ENCODE results near the gene NDUFS6.
A peak's percentile ranks its signal among the peaks of the same experiment; 100 is the strongest.

Gene NDUFS6

GRCh38 chr5:1820381-1820780, 19.2 kb downstream of the NDUFS6 start:
- Histone ChIP-seq H2BK5ac (ENCODE audit: low read length) (no peak overlapping the region), H2AFZ (ENCODE audit: low read length) (no peak overlapping the region), H3K9ac (ENCODE audit: low read depth, low read length, poor library complexity) (no peak overlapping the region), H3K18ac (ENCODE audit: low read length) (no peak overlapping the region), H3K4me1 (ENCODE audit: control insufficient read depth in 2 of 2, insufficient read depth in 1 of 2, low read depth in 1 of 2, low read length in 2 of 2) (peaks cover 0 to 2% of the 10 kb centered on the region in 2 donors), H4K8ac (ENCODE audit: low read depth, low read length) (no peak overlapping the region), H3K4me3 (ENCODE audit: low read length in 2 of 2) (no peak overlapping the region), H2AK5ac (ENCODE audit: low read depth, low read length) (no peak overlapping the region), H3K27me3 (ENCODE audit: control insufficient read depth in 3 of 3, insufficient read depth in 3 of 3, low read depth in 1 of 3, low read length in 3 of 3) (no peaks in the 10 kb centered on the region), H3K23ac (ENCODE audit: low read depth, low read length, poor library complexity) (no peak overlapping the region), H3K4me2 (ENCODE audit: insufficient read depth, low read length, poor library complexity, severe bottlenecking) (no peak overlapping the region), H2BK15ac (ENCODE audit: low read length) (no peak overlapping the region), H4K91ac (ENCODE audit: low read depth, low read length, poor library complexity) (no peak overlapping the region), H3K79me1 (ENCODE audit: low read depth, low read length) (peaks cover 7% of the 10 kb centered on the region), H3K4ac (ENCODE audit: low read length) (no peak overlapping the region), H3K27ac (replicated peaks; ENCODE audit: low read length) (no peak overlapping the region), H3K36me3 (replicated peaks in 1 of 2; ENCODE audit: control insufficient read depth in 2 of 2, insufficient read depth in 2 of 2, low read length in 2 of 2) (peaks cover 45 to 86% of the 10 kb centered on the region in 2 donors), H2BK12ac (ENCODE audit: low read length) (no peak overlapping the region), H3K9me3 (replicated peaks in 1 of 2; ENCODE audit: control insufficient read depth in 2 of 2, insufficient read depth in 1 of 2, low read depth in 1 of 2, low read length in 2 of 2) (peaks cover 0 to 18% of the 10 kb centered on the region in 2 donors), H3K14ac (ENCODE audit: low read length) (no peak overlapping the region), H2BK120ac (ENCODE audit: low read depth, low read length) (no peak overlapping the region)
- no peak for DNase-seq (ENCODE audit: low spot score)
- WGBS, 2 donors (ENCODE audit: extremely low coverage in 2 of 2, insufficient read length in 2 of 2, insufficient replicate concordance in 1 of 2) = no CpG with 5 or more reads among the region's 12 CpGs

GRCh38 chr5:1820926-1821325, 19.7 kb downstream of the NDUFS6 start:
- no peak overlapping the region for H3K4ac ChIP-seq (ENCODE audit: low read length)
- H3K18ac ChIP-seq (ENCODE audit: low read length) = no peak overlapping the region
- peaks cover 41 to 82% of the 10 kb centered on the region in 2 donors for H3K36me3 ChIP-seq (replicated peaks in 1 of 2; ENCODE audit: control insufficient read depth in 2 of 2, insufficient read depth in 2 of 2, low read length in 2 of 2)
- no peak overlapping the region for H2BK12ac ChIP-seq (ENCODE audit: low read length)
- no peak for DNase-seq (ENCODE audit: low spot score)
- no peaks in the 10 kb centered on the region for H3K27me3 ChIP-seq (ENCODE audit: control insufficient read depth in 3 of 3, insufficient read depth in 3 of 3, low read depth in 1 of 3, low read length in 3 of 3)
- no peak overlapping the region for H2AFZ ChIP-seq (ENCODE audit: low read length)
- no peak overlapping the region for H3K14ac ChIP-seq (ENCODE audit: low read length)
- no peak overlapping the region for H3K4me3 ChIP-seq (ENCODE audit: low read length in 2 of 2)
- H2BK5ac ChIP-seq (ENCODE audit: low read length) = no peak overlapping the region
- peaks cover 0 to 2% of the 10 kb centered on the region in 2 donors for H3K4me1 ChIP-seq (ENCODE audit: control insufficient read depth in 2 of 2, insufficient read depth in 1 of 2, low read depth in 1 of 2, low read length in 2 of 2)
- no peak overlapping the region for H3K27ac ChIP-seq (replicated peaks; ENCODE audit: low read length)
- H3K23ac ChIP-seq (ENCODE audit: low read depth, low read length, poor library complexity) = no peak overlapping the region
- no peak overlapping the region for H4K8ac ChIP-seq (ENCODE audit: low read depth, low read length)
- H2AK5ac ChIP-seq (ENCODE audit: low read depth, low read length) = no peak overlapping the region
- WGBS, 2 donors (ENCODE audit: extremely low coverage in 2 of 2, insufficient read length in 2 of 2, insufficient replicate concordance in 1 of 2) = no CpG with 5 or more reads among the region's 4 CpGs
- peaks cover 0 to 18% of the 10 kb centered on the region in 2 donors for H3K9me3 ChIP-seq (replicated peaks in 1 of 2; ENCODE audit: control insufficient read depth in 2 of 2, insufficient read depth in 1 of 2, low read depth in 1 of 2, low read length in 2 of 2)
- H3K4me2 ChIP-seq (ENCODE audit: insufficient read depth, low read length, poor library complexity, severe bottlenecking) = no peak overlapping the region
- peaks cover 7% of the 10 kb centered on the region for H3K79me1 ChIP-seq (ENCODE audit: low read depth, low read length)
- no peak overlapping the region for H2BK15ac ChIP-seq (ENCODE audit: low read length)
- H3K9ac ChIP-seq (ENCODE audit: low read depth, low read length, poor library complexity) = no peak overlapping the region
- H4K91ac ChIP-seq (ENCODE audit: low read depth, low read length, poor library complexity) = no peak overlapping the region
- H2BK120ac ChIP-seq (ENCODE audit: low read depth, low read length) = no peak overlapping the region

DNA sequence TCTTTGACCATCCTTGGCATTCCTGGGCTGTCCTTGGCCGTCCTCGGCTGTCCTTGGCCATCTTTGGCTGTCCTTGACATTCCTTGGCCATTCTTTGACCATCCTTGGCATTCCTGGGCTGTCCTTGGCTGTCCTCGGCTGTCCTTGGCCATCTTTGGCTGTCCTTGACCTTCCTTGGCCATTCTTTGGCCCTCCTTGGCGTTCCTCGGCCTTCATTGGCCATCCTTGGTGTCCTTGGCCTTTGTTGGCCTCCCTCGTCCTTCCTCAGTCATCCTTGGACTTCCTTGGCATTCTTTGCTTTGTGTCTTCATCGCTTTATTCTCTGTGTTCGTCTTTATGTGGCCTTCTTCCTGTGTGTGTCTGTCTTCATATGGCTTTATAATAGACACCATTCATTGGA, 20.7 kb downstream of the NDUFS6 start:
- Histone ChIP-seq H3K4ac (ENCODE audit: low read length) (no peak overlapping the region), H3K23ac (ENCODE audit: low read depth, low read length, poor library complexity) (no peak overlapping the region), H2BK5ac (ENCODE audit: low read length) (no peak overlapping the region), H3K14ac (ENCODE audit: low read length) (no peak overlapping the region), H2BK15ac (ENCODE audit: low read length) (no peak overlapping the region), H2BK120ac (ENCODE audit: low read depth, low read length) (no peak overlapping the region), H2AFZ (ENCODE audit: low read length) (no peak overlapping the region), H3K4me1 (ENCODE audit: control insufficient read depth in 2 of 2, insufficient read depth in 1 of 2, low read depth in 1 of 2, low read length in 2 of 2) (peaks cover 0 to 2% of the 10 kb centered on the region in 2 donors), H4K8ac (ENCODE audit: low read depth, low read length) (no peak overlapping the region), H4K91ac (ENCODE audit: low read depth, low read length, poor library complexity) (no peak overlapping the region), H2AK5ac (ENCODE audit: low read depth, low read length) (no peak overlapping the region), H3K79me1 (ENCODE audit: low read depth, low read length) (peaks cover 10% of the 10 kb centered on the region), H3K27me3 (ENCODE audit: control insufficient read depth in 3 of 3, insufficient read depth in 3 of 3, low read depth in 1 of 3, low read length in 3 of 3) (no peaks in the 10 kb centered on the region), H3K18ac (ENCODE audit: low read length) (no peak overlapping the region), H3K4me2 (ENCODE audit: insufficient read depth, low read length, poor library complexity, severe bottlenecking) (no peak overlapping the region), H3K27ac (replicated peaks; ENCODE audit: low read length) (no peak overlapping the region), H2BK12ac (ENCODE audit: low read length) (no peak overlapping the region), H3K36me3 (replicated peaks in 1 of 2; ENCODE audit: control insufficient read depth in 2 of 2, insufficient read depth in 2 of 2, low read length in 2 of 2) (peaks cover 41 to 82% of the 10 kb centered on the region in 2 donors), H3K9me3 (replicated peaks in 1 of 2; ENCODE audit: control insufficient read depth in 2 of 2, insufficient read depth in 1 of 2, low read depth in 1 of 2, low read length in 2 of 2) (peaks cover 0 to 18% of the 10 kb centered on the region in 2 donors), H3K9ac (ENCODE audit: low read depth, low read length, poor library complexity) (no peak overlapping the region), H3K4me3 (ENCODE audit: low read length in 2 of 2) (peak overlapping the region in 1 of 2 donors; percentile 37)
- no peak for DNase-seq (ENCODE audit: low spot score)
- WGBS, 2 donors (ENCODE audit: extremely low coverage in 2 of 2, insufficient read length in 2 of 2, insufficient replicate concordance in 1 of 2) = no CpG with 5 or more reads among the region's 8 CpGs

DNA sequence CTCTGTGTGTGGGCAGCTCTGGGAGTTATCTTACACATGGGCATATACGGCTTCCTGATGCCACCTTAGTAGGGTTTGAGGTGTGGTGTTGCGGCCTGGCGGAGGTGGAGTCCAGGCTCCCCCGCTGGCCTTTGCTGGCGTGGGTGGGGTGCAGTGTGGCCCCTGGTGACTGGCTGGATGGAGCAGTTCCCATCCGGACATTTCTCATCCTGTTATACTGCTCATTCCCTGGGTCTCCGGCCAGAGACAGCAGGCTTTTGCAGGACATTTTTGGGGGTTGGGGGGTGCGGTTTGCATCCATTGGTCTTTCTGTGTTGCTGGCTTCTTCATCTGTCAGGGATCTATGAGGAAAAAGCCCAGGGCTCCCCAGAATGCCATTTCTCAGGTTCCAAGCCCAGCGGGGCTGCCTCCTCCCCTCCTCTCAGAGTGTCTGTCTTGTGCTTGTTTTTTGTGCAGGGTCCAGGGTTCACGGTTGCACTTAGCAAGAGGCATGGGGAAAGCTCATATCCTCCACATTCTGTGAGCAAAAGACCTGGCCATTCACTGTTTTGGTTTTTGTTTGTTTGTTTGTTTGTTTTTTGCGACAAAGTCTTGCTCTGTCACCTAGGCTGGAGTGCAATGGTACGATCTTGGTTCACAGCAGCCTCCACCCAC, 22.3 kb downstream of the NDUFS6 start:
- Histone ChIP-seq H3K18ac (ENCODE audit: low read length) (no peak overlapping the region), H3K79me1 (ENCODE audit: low read depth, low read length) (peaks cover 8% of the 10 kb centered on the region), H3K27ac (replicated peaks; ENCODE audit: low read length) (no peak overlapping the region), H2AFZ (ENCODE audit: low read length) (no peak overlapping the region), H2BK5ac (ENCODE audit: low read length) (no peak overlapping the region), H2BK15ac (ENCODE audit: low read length) (no peak overlapping the region), H2AK5ac (ENCODE audit: low read depth, low read length) (no peak overlapping the region), H4K8ac (ENCODE audit: low read depth, low read length) (no peak overlapping the region), H2BK12ac (ENCODE audit: low read length) (no peak overlapping the region), H3K9ac (ENCODE audit: low read depth, low read length, poor library complexity) (no peak overlapping the region), H3K14ac (ENCODE audit: low read length) (no peak overlapping the region), H2BK120ac (ENCODE audit: low read depth, low read length) (no peak overlapping the region), H3K23ac (ENCODE audit: low read depth, low read length, poor library complexity) (peak overlapping the region; percentile 50), H3K4me2 (ENCODE audit: insufficient read depth, low read length, poor library complexity, severe bottlenecking) (no peak overlapping the region), H3K36me3 (replicated peaks in 1 of 2; ENCODE audit: control insufficient read depth in 2 of 2, insufficient read depth in 2 of 2, low read length in 2 of 2) (peaks cover 32 to 71% of the 10 kb centered on the region in 2 donors), H3K4me3 (ENCODE audit: low read length in 2 of 2) (no peak overlapping the region), H3K4ac (ENCODE audit: low read length) (no peak overlapping the region), H3K4me1 (ENCODE audit: control insufficient read depth in 2 of 2, insufficient read depth in 1 of 2, low read depth in 1 of 2, low read length in 2 of 2) (peaks cover 0 to 6% of the 10 kb centered on the region in 2 donors), H3K27me3 (ENCODE audit: control insufficient read depth in 3 of 3, insufficient read depth in 3 of 3, low read depth in 1 of 3, low read length in 3 of 3) (no peaks in the 10 kb centered on the region), H4K91ac (ENCODE audit: low read depth, low read length, poor library complexity) (no peak overlapping the region), H3K9me3 (replicated peaks in 1 of 2; ENCODE audit: control insufficient read depth in 2 of 2, insufficient read depth in 1 of 2, low read depth in 1 of 2, low read length in 2 of 2) (peaks cover 0 to 12% of the 10 kb centered on the region in 2 donors)
- no peak for DNase-seq (ENCODE audit: low spot score)
- WGBS, 2 donors (ENCODE audit: extremely low coverage in 2 of 2, insufficient read length in 2 of 2, insufficient replicate concordance in 1 of 2) = no CpG with 5 or more reads among the region's 12 CpGs
